ENCODE data around the gene SEC31A.

DNA sequence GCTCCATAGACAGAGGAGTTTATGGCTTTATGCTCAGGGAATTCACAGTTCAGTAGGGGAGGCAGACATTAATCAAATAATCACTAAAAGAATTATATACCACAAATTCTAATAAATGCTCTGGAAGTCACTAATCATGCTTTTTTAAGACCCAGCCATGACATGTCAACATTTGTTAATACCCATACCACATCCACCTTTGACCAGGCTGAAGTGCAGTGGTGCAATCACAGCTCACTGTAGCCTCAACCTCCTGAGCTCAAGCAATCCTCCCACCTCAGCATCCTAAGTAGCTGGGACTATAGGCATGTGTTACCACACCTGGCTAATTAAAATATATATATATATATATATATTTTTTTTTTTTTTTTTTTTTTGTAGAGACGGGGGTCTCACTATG, 79.6 kb downstream of the SEC31A start:
- TF ChIP-seq, protein P1, sequence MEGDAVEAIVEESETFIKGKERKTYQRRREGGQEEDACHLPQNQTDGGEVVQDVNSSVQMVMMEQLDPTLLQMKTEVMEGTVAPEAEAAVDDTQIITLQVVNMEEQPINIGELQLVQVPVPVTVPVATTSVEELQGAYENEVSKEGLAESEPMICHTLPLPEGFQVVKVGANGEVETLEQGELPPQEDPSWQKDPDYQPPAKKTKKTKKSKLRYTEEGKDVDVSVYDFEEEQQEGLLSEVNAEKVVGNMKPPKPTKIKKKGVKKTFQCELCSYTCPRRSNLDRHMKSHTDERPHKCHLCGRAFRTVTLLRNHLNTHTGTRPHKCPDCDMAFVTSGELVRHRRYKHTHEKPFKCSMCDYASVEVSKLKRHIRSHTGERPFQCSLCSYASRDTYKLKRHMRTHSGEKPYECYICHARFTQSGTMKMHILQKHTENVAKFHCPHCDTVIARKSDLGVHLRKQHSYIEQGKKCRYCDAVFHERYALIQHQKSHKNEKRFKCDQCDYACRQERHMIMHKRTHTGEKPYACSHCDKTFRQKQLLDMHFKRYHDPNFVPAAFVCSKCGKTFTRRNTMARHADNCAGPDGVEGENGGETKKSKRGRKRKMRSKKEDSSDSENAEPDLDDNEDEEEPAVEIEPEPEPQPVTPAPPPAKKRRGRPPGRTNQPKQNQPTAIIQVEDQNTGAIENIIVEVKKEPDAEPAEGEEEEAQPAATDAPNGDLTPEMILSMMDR (IDR thresholded peaks at IDR 0.05; ENCODE audit: low read depth, low read length), result no peak
- TF ChIP-seq EZH2phosphoT487 (IDR thresholded peaks at IDR 0.05; ENCODE audit: low read depth), result no peak

Data from OCI-LY3 (cell line).